ENCODE data around the gene IL10RA.
"Not testable (repeated sequence)": the region's sequence is repeated elsewhere in the genome, so short reads cannot be mapped to it uniquely, and the experiment has no call there.

The IL10RA gene

DNA sequence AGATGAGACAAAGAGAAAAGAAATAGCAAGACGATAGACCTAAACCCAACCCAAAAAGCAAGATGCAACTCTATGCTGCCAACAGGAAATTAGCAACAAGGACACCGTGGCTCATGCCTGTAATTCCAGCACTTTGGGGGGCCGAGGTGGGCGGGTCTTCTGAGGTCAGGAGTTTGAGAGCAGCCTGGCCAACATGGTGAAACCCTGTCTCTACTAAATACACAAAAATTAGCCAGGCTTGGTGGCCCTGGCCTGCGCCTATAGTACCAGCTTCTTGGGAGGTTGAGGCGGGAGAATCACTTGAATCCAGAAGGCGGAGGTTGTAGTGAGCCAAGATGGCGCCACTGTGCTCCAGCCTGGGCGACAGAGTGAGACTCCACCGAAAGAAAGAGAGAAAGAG, 24.3 kb upstream of the IL10RA start:
- no peak for DNase-seq

DNA sequence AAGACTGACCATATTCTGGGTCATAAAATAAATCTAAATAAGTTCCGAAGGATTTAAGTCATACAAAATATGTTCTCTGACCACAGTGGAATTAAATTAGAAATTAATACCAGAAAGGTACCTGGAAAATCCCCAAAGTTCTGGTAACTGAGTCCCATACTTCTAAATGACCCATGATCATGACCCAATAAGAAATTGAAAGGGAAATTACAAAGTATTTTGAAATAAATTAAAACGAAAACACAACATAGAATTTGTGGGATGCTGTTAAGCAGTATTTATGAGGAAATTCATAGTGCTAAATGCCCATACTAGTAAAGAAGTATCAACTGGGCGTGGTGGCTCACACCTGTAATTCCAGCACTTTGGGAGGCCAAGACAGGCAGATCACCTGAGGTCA, 23.4 kb upstream of the IL10RA start:
- DNase-seq, result no peak

DNA sequence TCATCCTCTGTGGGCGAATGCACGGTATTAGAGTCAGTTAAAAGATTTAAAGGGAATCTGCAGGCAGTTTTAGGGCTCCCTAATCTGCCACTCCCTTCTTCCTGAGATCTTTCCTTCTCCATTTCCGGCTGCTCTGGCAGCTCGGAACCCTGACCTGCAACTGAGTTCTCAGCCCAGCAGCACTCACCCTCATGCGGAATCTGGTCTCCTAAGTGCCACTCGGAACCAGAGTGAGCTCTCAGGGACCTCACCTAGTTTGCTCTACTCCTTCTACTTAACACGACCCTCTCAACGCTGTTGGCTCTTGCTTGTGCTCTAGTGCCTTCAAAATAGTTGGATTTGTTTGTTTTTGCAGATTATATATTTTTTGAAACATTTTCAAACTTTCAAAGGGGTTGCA, 19.3 kb upstream of the IL10RA start:
- no peak for DNase-seq

DNA sequence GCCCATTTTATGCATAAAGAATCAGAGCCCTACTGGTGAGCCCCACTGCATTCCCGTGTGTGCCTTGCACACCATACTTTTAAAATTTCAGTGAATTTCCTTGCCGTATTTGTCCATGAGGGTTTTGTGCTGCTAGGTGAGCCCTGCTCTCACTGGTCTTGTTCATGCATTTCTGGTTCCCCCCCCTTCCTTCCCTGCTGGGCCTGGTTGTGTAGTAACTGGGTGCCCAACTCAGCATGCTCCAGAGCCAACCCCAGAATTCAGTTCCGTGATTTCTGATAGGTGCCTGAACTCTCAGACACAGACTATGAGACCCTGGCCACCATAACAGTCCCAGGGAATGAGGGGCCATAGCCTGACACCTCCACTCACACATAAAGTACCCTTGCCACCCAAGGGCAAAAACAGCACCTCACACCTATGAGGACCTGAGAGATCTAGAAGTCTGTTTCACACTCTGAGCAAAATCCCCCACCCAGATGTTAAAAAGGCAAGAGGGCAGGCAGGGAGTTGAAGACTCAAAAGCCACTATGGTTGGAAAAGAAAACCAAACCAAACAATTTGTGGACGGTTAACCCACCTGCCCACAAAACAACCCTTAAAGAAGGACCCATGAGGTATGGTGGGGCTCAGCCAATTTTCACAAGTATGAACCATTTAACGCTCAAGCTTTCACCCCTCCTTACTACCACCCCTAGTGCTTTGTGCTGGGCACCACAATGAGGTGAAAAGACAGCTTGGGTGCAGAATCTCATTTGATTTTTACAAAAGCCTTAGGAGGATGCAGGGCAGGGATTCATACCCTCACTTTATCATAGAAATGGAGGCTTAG, 16.8 kb upstream of the IL10RA start:
- no peak for DNase-seq

DNA sequence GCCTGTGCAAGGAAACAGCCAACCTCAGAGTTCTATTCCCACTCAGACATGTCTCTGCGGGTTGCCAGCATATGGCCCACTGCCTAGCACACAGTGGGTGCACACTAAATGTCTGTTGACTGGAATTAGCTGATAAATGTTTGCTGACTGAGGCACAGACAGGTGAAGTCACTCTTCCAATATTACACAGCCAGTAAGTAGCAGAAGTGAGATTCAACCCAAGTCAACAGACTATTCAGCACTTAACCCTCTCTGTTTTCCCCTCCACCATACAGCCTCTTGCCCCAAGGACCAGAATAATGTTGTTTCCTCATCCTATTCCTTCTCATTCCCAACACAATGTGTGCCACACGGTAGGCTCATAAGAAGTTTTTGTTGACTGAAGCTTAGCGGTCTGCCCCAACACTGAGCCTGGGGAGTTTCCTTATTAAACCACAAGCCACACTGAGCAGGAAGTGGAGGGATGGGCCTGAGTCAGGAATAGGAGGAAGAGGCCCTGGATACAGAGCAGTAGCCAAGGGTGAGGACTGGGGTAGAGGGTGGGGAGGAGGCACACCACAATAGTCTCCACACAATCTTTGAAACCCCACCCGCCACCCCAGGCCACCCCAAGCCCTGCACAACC, 15.7 kb upstream of the IL10RA start:
- peak in 1 of 56 donors; percentile 18 for DNase-seq

DNA sequence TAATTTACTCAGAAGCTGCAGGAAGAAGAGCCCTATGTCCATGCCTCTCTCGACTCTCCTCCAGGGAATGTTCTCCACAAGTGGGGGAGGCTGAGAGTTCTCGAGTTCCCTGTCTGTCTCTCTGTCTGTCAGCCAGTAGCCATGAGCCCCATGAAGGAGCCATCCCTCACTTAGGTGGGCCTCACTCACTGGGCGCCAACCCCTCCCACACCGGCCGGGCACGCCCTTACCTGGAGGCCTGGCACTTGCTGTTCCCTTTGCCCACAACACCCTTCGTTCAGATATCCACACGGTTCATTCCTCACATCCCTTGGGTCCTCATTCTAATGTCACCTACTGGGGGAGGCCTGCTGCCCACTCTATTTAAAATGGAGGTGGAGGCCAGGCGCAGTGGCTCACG, 14.2 kb upstream of the IL10RA start:
- no peak for DNase-seq

DNA sequence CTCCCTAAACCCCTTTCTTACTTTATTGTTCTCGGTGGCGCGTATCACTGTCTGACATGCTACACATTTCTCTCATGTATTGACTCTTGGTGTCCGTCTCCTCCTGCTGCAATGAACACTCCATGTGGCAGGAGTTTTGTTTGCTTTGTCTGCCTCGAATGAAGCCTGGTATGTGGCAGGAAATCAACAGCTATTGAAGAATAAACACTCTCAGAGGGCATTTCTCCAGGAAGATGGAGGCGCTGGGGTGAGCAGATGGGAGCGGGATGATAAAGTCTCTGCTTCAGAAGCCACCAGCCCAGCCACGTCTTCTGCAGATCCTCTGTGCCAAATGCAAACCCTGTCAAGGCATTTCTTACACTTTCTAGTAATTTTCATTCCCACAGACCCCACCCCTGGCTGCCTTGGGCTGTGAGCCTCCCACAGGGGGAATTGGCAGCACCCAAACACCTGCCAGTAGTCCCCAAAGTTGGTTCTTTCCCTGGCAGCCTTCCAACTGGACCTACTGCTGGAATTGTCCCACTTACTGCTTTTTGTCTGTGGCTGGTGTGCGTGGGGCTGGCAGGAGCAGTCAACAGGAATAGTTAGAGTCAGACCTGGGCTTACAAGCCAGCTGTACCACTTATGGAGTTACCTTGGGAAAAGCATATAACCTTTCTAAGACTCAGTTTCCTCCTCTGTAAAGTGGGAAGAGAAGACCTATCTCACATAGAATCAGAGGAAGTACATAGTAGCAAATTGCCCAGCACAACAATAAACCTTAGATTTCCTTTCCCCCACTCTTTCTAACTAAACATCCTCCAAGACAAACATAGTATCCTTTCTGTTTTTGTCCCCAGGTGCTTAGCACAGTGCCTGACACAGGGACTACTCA, 13.3 kb upstream of the IL10RA start:
- no peak for DNase-seq

DNA sequence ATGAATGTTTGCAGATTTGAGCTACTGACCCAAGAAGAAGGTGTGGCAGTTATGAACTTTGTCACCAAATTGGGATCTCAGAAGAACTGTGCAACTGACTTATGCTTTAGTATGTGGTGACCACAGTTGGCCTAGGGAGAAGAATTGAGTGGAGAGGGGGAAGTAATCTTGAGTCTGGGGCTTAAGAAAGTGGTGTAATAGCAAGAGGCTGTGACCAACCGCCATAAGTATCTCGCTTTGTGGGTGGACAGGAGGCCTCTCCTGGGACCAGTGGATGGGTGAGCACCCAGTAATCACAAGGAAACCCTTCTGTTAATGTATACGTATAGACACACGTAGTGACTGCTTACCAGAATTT, 12.7 kb upstream of the IL10RA start:
- no peak for DNase-seq

DNA sequence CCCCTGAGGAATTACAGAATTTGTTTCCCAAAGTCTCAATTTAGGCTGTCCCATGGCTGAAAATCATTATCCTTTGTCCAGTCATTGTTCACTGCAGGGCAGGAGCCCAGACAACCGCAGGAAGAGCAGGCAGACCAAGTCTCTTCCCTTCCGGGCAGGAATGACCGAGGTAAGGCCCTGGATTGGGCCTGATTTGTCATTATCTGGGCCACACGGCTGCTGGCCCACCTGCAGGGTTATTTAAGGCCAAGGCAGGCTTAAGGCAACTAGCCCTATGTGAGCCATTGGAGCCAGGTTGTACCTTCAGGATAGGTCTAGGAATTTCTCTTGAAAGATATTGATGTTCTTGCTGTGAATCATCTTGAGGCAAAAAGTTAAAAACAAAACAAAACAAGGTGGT, 9.7 kb upstream of the IL10RA start:
- no peak for DNase-seq

DNA sequence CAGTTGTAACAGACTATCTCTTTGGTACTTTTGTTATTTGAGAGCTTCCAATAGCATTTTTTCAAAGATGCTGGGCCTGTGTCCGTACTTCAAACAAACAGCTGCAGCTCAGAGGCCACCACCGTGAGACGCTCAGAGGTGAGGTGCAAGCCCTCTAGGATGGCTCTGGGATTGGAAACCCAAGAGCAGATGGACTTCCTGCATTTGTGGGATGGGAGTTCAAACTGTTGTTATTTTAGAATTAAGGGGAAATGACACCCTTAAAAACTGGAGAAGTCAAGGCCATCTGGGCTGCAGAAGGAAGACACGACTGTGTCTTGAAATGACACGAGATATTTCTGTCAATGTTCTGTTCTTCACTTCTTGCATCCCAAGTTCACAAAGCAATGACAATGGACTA, 9.2 kb upstream of the IL10RA start:
- DNase-seq, result no peak

DNA sequence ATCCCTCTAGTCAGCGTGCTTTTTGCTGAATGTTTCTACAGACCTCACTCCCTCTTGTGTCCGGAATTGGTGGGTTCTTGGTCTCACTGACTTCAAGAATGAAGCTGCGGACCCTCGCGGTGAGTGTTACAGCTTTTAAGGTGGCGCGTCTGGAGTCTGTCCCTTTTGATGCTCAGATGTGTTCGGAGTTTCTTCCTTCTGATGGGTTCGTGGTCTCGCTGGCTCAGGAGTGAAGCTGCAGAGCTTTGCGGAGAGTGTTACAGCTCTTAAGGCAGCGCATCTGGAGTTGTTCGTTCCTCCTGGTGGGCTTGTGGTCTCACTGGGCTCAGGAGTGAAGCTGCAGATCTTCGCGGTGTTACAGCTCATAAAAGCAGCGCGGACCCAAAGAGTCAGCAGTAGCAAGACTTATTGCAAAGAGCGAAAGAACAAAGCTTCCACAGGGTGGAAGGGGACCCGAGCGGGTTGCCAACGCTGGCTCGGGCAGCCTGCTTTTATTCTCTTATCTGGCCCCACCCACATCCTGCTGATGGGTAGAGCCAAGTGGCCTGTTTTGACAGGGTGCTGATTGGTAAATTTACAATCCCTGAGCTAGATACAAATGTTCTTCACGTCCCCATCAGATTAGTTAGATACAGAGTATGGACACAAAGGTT, 8.5 kb upstream of the IL10RA start:
- DNase-seq, result not testable (repeated sequence)

DNA sequence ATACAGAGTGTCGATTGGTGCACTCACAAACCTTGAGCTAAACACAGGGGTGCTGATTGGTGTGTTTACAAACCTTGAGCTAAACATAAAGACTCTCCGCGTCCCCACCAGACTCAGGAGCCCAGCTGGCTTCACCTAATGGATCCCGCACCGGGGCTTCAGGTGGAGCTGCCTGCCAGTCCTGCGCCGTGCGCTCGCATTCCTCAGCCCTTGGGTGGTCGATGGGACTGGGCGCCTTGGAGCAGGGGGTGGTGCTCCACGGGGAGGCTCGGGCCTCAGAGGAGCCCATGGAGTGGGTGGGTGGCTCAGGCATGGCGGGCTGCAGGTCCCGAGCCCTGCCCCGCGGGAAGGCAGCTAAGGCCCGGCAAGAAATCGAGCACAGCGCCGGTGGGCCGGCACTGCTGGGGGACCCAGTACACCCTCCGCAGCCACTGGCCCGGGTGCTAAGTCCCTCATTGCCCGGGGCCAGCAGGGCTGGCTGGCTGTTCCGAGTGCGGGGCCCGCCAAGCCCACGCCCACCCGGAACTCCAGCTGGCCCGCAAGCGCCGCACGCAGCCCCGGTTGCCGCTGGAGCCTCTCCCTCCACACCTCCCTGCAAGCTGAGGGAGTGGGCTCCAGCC, 7.8 kb upstream of the IL10RA start:
- not testable (repeated sequence) for DNase-seq

DNA sequence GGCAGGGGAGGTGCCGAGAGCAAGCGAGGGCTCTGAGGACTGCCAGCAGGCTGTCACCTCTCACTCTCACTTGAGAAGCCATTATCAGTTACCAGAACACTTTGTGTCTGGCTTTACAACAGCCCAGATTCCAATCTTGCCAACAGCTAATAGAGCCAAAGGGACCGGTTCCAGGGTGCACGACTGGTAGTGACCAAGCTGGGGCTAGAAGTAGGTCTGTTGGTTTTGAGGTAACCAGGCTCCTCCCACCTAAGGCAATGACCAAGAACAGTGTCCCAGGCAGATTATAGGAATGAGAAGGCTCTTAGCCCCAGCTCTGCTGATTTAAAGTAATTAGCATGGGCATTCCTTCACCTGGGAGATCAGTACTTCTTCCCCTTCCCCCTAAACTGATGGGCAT, 7.2 kb upstream of the IL10RA start:
- DNase-seq, result no peak

DNA sequence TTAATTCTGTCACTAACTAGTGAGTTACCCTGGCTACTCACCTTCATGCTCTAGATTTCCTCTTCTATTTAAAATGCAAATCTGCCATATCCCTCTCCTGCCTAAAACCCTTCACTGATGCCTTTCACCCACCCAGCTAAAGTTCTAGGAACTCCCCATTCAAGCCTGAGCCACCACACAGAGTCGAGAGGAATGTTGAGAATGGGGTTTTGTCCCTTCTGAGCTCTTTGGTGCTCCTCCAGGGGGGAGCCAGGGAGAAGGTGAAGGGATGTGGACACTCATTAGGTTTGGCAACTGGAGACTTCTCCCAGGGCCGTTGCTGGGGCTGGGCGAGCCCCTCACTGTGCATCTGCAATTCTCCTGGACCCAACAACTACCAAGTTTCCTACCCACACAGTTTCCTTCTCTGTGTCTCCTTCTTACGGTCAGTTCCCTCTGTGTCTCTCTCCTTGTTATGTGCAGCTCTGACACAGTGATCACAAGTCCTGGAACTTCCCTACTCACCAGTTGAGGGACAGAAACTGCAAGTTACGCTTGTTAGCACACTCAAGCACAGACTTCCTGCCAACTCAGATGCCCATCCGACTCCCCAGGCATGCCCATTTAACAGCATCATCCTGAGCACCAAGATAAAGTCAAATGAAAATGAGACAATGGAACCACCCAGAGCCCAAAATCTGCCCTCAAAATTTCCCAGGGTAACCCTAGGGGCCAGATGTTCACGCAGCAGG, 6.5 kb upstream of the IL10RA start:
- DNase-seq, result peak in 4 of 56 donors; percentile 7 to 49 (median 40)

DNA sequence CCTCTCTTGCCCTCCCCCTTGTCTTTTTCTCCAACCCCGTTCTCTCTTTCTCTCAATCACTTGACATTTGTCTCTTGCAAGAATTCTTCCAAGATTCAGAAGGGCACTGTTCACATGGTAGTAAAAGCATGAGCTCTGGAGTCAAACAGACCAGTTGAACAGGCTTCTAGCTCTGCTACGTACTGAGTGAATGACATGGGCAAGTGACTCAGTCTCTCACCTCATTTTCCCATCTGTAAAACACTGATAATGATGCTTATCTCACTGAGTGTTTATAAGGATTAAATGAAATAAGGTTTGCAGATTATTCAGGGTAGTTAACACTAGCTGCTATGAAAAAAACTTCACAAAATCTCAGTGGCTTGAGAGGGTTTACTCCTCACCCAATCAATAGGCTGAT, 5.9 kb upstream of the IL10RA start:
- no peak for DNase-seq

DNA sequence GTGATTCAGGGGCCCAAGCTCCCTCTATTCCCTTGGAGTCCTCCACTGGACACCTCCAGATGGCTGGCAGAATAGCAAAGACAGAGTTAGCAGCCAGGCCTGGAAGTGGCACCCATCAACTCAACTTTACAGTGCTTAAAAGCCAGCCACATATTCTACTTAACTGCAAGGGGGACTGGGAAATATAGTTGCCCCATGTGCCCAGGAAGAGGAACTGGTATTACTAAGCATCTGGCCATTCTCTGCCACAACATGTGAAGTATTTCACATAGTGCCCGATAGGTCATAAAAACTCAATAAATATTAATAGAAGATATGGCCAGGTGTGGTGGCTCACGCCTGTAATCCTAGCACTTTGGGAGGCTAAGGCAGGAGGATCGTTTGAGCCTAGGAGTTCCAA, 5.5 kb upstream of the IL10RA start:
- DNase-seq, result no peak

DNA sequence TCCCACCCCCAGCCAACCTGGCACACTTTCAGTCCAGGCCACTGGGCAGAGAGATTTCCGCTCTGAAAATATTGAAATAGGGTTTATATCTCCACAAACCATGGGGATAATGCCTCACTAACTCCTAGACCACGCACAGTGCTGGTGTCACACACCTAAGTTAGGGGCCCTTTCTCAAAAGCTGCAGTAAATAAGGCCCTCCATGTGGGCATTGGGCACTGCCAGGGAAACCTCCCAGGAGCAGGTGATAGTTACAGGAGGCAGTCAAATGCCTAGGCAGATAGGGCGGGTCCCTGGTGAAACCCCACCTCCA, 3.1 kb upstream of the IL10RA start:
- DNase-seq, result no peak

DNA sequence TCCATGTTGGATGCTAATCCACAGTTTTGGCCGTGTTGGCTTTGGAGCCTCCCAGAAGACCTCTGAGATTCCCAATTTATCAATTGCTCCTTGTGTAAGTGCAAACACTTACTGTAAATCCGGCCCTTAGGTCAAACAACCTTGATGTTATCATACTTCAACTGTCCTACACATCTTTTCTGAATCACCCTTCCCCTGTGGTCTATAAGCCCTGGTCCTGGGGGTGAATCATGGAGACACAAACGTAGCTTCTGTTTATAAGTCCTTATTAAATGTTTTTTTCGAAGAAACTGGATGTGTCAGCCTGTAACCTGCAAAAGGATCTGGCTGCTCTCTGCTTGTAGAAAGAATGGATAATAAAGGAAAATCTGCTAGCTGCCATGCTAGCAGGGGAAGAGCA, 1.7 kb upstream of the IL10RA start:
- DNase-seq, result no peak

DNA sequence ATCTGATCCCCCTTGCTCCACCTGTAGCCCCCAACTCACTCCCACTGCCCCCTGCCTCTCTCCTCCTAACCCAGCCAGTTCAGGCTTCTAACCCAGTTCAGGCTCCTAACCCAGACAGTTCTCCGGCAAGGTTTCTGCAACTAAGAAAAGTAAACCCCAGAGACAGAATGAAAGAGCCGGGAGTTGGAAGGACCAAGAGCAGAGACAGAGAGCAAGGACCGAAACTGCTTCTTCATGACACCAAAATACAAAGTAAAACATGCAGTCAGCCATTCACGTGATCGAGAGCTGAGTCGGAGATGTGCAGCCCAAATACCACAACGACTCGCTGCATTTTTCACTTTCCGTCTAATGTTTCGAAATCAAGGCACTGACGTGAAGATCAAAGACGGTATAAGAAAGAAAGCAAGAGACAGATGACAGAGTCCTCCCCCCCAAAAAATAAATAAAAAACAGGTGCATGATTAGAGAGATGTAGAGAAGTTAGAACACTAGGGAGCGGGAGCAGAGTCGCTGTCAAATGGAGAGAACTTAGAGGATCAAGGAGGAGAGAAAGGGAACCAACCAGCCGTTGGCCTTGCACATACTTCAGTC, 884 bp downstream of the IL10RA start:
- peak in 2 of 56 donors; percentile 16 to 38 for DNase-seq

DNA sequence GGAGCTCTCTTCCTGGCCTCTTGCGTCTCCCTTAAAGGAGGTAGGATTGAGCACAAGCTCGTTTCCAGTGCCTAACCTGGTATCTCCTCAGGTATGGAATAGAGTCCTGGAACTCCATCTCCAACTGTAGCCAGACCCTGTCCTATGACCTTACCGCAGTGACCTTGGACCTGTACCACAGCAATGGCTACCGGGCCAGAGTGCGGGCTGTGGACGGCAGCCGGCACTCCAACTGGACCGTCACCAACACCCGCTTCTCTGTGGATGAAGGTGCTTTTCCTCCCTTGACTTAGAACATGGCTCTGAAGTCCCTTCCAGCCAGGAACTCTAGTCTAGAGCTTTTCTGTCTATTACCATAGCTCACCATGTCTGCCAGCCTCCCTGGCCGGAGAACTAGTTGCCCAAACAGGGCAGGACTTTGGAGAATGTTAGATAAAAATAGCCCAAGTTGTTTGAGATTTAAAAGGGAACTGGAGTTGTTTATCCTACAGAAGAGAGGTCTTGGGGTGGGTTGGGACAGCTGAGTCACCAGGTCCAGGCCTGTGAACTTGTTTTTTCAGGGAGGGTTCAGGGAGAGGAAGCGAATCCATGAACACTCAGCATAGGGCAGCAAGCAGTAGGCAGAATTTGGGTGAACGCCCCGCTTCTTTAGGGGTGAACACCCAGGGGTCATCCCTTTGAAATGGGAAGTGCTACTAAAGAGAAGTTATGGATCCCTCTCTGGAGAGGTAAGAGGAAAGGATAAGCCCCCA, 3.3 kb downstream of the IL10RA start:
- DNase-seq, result peak in 1 of 56 donors; percentile 30

All from amygdala (tissue), 56 donors.